ENCODE results near the gene FAM3B.
A peak's percentile ranks its signal among the peaks of the same experiment; 100 is the strongest.

GRCh38 chr21:41369105-41369919 lies 52.7 kb downstream of the FAM3B start:
- TF ChIP-seq NFE2L1 (tag; IDR thresholded peaks at IDR 0.05; ENCODE audit: borderline replicate concordance, low read depth) (no peak), CTCF (IDR thresholded peaks at IDR 0.05 in 2 of 3, conservative IDR thresholded peaks at IDR 0.05 in 1 of 3; ENCODE audit: insufficient read depth in 2 of 3, low read depth in 1 of 3, low read length in 3 of 3) (0 out of 6 replicates have a peak, but pooled peaks of 1 of the 3 experiments have one; percentile 6), BRF1 (IDR thresholded peaks at IDR 0.05; ENCODE audit: borderline replicate concordance, extremely low read depth, insufficient read length) (no peak), POLR2A (conservative IDR thresholded peaks at IDR 0.05) (no peak), HDAC6 (IDR thresholded peaks at IDR 0.05; ENCODE audit: low read depth, low read length) (no peak), PKNOX1 (IDR thresholded peaks at IDR 0.05) (no peak), GTF2F1 (IDR thresholded peaks at IDR 0.05; ENCODE audit: low read depth, low read length) (no peak), FOXJ3 (CRISPR knock-in tag; IDR thresholded peaks at IDR 0.05) (no peak), USF2 (CRISPR knock-in tag; IDR thresholded peaks at IDR 0.05) (no peak)
